GM12878 (cell line): ENCODE data around the gene PPP1CA. TPM values are rescaled to one million over a fixed set of nuclear protein-coding genes. Genes with fewer than 3 reads are reported as not detected.

Experiments used
- ATAC-seq: fragments of 200-7000 bp; cut with Tn5 transposase; 3 replicates; pipeline ENCODE4 v1.9.1; 2020; ENCODE audit warnings: mild to moderate bottlenecking, moderate library complexity
- BruUV-seq: library from RNA; stranded (reverse); fragments of 400-500 nt; replicated peaks from 2 replicates; lab custom pipeline; 2021; lab: Mats Ljungman, UMichigan
- CTCF ChIA-PET: fragments of 300-600 bp; sonication (Branson Sonifier 250); formaldehyde crosslinking; extraction: SDS; loops from one replicate; lab custom pipeline; 2021; ENCODE audit warnings: inconsistent platforms; lab: Yijun Ruan, JAX
- POLR2A ChIA-PET: fragments of 350-600 bp; formaldehyde crosslinking; extraction: SDS; loops from one replicate; lab custom pipeline; 2021; ENCODE audit warnings: inconsistent platforms; lab: Charles Lee
- RAD21 ChIA-PET: fragments of 300-600 bp; sonication (Branson Sonifier 250); formaldehyde crosslinking; loops from one replicate; lab custom pipeline; 2023; ENCODE audit warnings: antibody characterized with exemption; ENCODE audit not compliant: unreplicated experiment; lab: Charles Lee
- SMC1A ChIA-PET: fragments of 300-600 bp; sonication (Branson Sonifier 250); formaldehyde crosslinking; loops from one replicate; lab custom pipeline; 2023; ENCODE audit not compliant: unreplicated experiment, uncharacterized antibody; lab: Charles Lee
- DNase-seq: peaks from one replicate; pipeline ENCODE4 v3.0.0-alpha.2; 2011; ENCODE audit warnings: low read depth, low spot score
- FAIRE-seq: peaks from 3 replicates; lab custom pipeline; 2011; peaks lifted over from hg19 to GRCh38; lab: Jason Lieb, UNC
- H2AFZ ChIP-seq: 2 replicates; pipeline ENCODE4 v1.6.0; 2011; ENCODE audit warnings: low read depth, low read length, control low read depth; ENCODE audit not compliant: control insufficient read depth
- H3K27ac ChIP-seq: 2 replicates; pipeline ENCODE4 v1.5.1; 2011; ENCODE audit warnings: control low read depth; ENCODE audit not compliant: control insufficient read depth, insufficient read depth
- H3K27me3 ChIP-seq, 2 experiments: replicated peaks in 1 of 2; 2 replicates each; pipeline versions ENCODE4 v1.6.0 to v1.6.1; 2011; ENCODE audit warnings: low read length in 1 of 2; ENCODE audit not compliant: control insufficient read depth in 2 of 2, insufficient read depth in 2 of 2
- H3K36me3 ChIP-seq, 2 experiments: 2 replicates each; pipeline ENCODE4 v1.5.1; 2011; ENCODE audit warnings: low read length in 1 of 2; ENCODE audit not compliant: control insufficient read depth in 2 of 2, insufficient read depth in 2 of 2
- H3K4me1 ChIP-seq: 2 replicates; pipeline ENCODE4 v1.6.1; 2011; ENCODE audit warnings: mild to moderate bottlenecking, low read length, moderate library complexity, mixed read lengths; ENCODE audit not compliant: control insufficient read depth, insufficient read depth
- H3K4me2 ChIP-seq: 2 replicates; pipeline ENCODE4 v1.6.0; 2011; ENCODE audit warnings: control low read depth; ENCODE audit not compliant: control insufficient read depth, insufficient read depth
- H3K4me3 ChIP-seq: fragments of 200-600 bp; sonication (generic); 2 replicates; pipeline ENCODE4 v1.5.1; 2016
- H3K79me2 ChIP-seq: 2 replicates; pipeline ENCODE4 v1.6.0; 2011; ENCODE audit warnings: low read length; ENCODE audit not compliant: control insufficient read depth, insufficient read depth
- H3K9ac ChIP-seq: 2 replicates; pipeline ENCODE4 v1.8.0; 2011; ENCODE audit warnings: low read length, control low read depth, mixed read lengths; ENCODE audit not compliant: control insufficient read depth, insufficient read depth
- H3K9me3 ChIP-seq: replicated peaks from 3 replicates; pipeline ENCODE4 v1.5.1; 2011; ENCODE audit warnings: mild to moderate bottlenecking, low read length; ENCODE audit not compliant: control insufficient read depth, insufficient read depth
- H4K20me1 ChIP-seq: 2 replicates; pipeline ENCODE4 v1.6.0; 2011; ENCODE audit not compliant: control insufficient read depth, insufficient read depth
- CHD1 ChIP-seq: IDR thresholded peaks from 2 replicates; pipeline ENCODE4 v1.6.1; 2012; ENCODE audit warnings: low read depth, low read length, improper control_type of control experiment
- FOXK2 ChIP-seq: fragments of 450-650 bp; IDR thresholded peaks from 2 replicates; pipeline ENCODE4 v1.6.1; 2017; ENCODE audit warnings: mild to moderate bottlenecking, moderate library complexity
- JUNB ChIP-seq: IDR thresholded peaks from 2 replicates; pipeline ENCODE4 v1.6.1; 2016; ENCODE audit warnings: antibody characterized with exemption, mild to moderate bottlenecking
- JUND ChIP-seq: IDR thresholded peaks from 2 replicates; pipeline ENCODE4 v1.6.1; 2012; ENCODE audit warnings: low read depth, mild to moderate bottlenecking, low read length, improper control_type of control experiment, moderate library complexity
- LARP7 ChIP-seq: fragments of 450-650 bp; IDR thresholded peaks from 2 replicates; pipeline ENCODE4 v1.6.1; 2017; ENCODE audit warnings: mild to moderate bottlenecking
- POLR2AphosphoS5 ChIP-seq: IDR thresholded peaks from 2 replicates; pipeline ENCODE4 v1.6.1; 2011; ENCODE audit warnings: mild to moderate bottlenecking, low read length, inconsistent platforms
- RUNX3 ChIP-seq: IDR thresholded peaks from 2 replicates; pipeline ENCODE4 v1.6.1; 2012; ENCODE audit warnings: low read length, inconsistent platforms
- SIN3A ChIP-seq: IDR thresholded peaks from 2 replicates; pipeline ENCODE4 v1.6.1; 2012; ENCODE audit warnings: low read depth, low read length, improper control_type of control experiment
- SRF ChIP-seq, 2 experiments: IDR thresholded peaks; 2 replicates each; pipeline ENCODE4 v1.6.1; 2011; ENCODE audit warnings: low read depth in 2 of 2, low read length in 2 of 2, mild to moderate bottlenecking in 1 of 2, moderate library complexity in 1 of 2
- TAF1 ChIP-seq: IDR thresholded peaks from 2 replicates; pipeline ENCODE4 v1.6.1; 2011; ENCODE audit warnings: mild to moderate bottlenecking, low read depth, low read length, borderline replicate concordance
- ZNF274 ChIP-seq: IDR thresholded peaks from one replicate; pipeline ENCODE4 v1.8.0; 2011; ENCODE audit not compliant: insufficient read length, insufficient read depth
- WGBS: methylation state at CpG from one replicate; pipeline ENCODE4 v1.1.6; 2016; ENCODE audit warnings: low lambda C conversion rate; ENCODE audit not compliant: insufficient replicate concordance, insufficient coverage; ENCODE audit errors: missing lambda C conversion rate; 5-methylcytosine and 5-hydroxymethylcytosine counted together
- in situ Hi-C: fragments of 300-500 bp; cut with MboI; formaldehyde crosslinking; loops from 9 replicates; pipeline ENCODE4 v1.14.3; 2018; ENCODE audit warnings: mixed read lengths
- intact Hi-C: fragments of 100-400 bp; cut with micrococcal nuclease; formaldehyde crosslinking; loops from one replicate; pipeline ENCODE4 v1.14.2; 2022; ENCODE audit not compliant: unreplicated experiment
- polyA plus RNA-seq, 11 experiments: library from polyadenylated mRNA; depleted of rRNA in 4 of 11; unstranded in 6 of 11; stranded (reverse) in 5 of 11; fragments of >200 nt; fragmentation: Nextera tagmentation in 4 of 11; fragmentation: Illumina TruSeq in 1 of 11; extraction: Ambion mirVana in 4 of 11; extraction: Trizol in 1 of 11; gene quantifications; 1 replicate in 1 of 11; 2 replicates in 10 of 11; pipeline versions ENCODE4 v1.2.1 to v1.2.3, GENCODE V29; 2011 to 2016; ENCODE audit warnings: inconsistent platforms in 2 of 11, missing spikeins in 2 of 11, low read depth in 1 of 11
- total RNA-seq, 4 experiments: library from RNA; depleted of rRNA in 3 of 4; stranded (reverse); fragments of >200 nt in 3 of 4; fragmentation: Illumina TruSeq in 1 of 4; extraction: Trizol in 1 of 4; gene quantifications; 2 replicates each; pipeline versions ENCODE4 v1.2.1 to v1.2.3, GENCODE V29; 2013 to 2021
- TF ChIP-seq, protein P1 (sequence below): IDR thresholded peaks from 2 replicates; pipeline ENCODE4 v1.6.1; 2012; ENCODE audit warnings: low read depth, low read length, improper control_type of control experiment
- TF ChIP-seq, protein P2 (sequence below): fragments of 450-650 bp; IDR thresholded peaks from 2 replicates; pipeline ENCODE4 v1.6.1; 2017; ENCODE audit warnings: low read depth, mild to moderate bottlenecking, moderate library complexity
- TF ChIP-seq, protein P3 (sequence below): IDR thresholded peaks from 2 replicates; pipeline ENCODE4 v1.6.1; 2012; ENCODE audit warnings: mild to moderate bottlenecking, low read depth, low read length
- TF ChIP-seq, protein P4 (sequence below): fragments of 450-650 bp; IDR thresholded peaks from 2 replicates; pipeline ENCODE4 v1.6.1; 2018; ENCODE audit warnings: borderline replicate concordance, mild to moderate bottlenecking; ENCODE audit not compliant: partially characterized antibody

The PPP1CA gene
- total and polyA plus RNA-seq, 10 of the 15 experiments (the other 5 are each of a cell fraction or from before 2014, with no cell fraction given): 26.4 to 458 (median 240) TPM

DNA sequence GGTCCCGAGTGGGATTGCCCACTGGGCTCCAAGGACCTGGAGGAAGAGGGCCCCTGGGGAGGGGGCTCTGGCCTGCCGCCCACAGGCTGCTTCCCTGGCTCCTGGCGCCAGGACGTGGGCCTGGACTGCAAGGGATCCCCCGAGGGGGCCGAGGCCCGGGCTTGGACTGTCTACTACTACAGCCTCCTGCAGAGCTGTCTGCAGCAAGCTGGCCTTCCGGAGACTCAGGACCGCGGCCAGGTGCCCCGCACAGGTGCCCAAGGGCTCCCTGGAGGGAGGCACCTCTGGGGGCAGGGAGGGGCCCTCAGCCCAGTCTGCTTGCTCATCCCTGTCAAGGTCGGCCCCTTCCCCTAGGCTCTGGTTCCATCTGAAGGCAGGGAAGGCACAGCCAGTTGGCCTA, 15.8 kb upstream of the PPP1CA start:
- no peak overlapping the region for H3K4me3 ChIP-seq
- in situ Hi-C loops (no loop called here), intact Hi-C loops (no loop called here)
- POLR2A ChIA-PET: interaction anchor here (0.7 to 1.3 kb wide), 3 partner anchors 8 to 11 kb away, joined by 3 to 6 read pairs (median 4); partner anchors contain the start of gene RPS6KB2
- no peak overlapping the region for H3K9ac ChIP-seq
- no peak for FAIRE-seq
- no peaks in the 10 kb centered on the region for H3K79me2 ChIP-seq
- ATAC-seq: no peak
- no peak for DNase-seq
- WGBS: 41% methylated on average over 12 of the region's 12 CpGs
- SMC1A ChIA-PET: interaction anchor here (1.1 kb wide), 1 partner anchor 13 kb away, joined by 3 read pairs; no protein-coding TSS in a partner anchor
- H4K20me1 ChIP-seq: no peaks in the 10 kb centered on the region
- H3K27me3 ChIP-seq: peaks cover 0 to 5% of the 10 kb centered on the region in 2 experiments; a peak in 3 of 4 replicates
- H3K9me3 ChIP-seq: no peaks in the 10 kb centered on the region
- H3K4me1 ChIP-seq: peaks cover 2% of the 10 kb centered on the region
- BruUV-seq: no TSS peak
- no peak overlapping the region for H3K27ac ChIP-seq
- H2AFZ ChIP-seq: no peak overlapping the region
- no peaks in the 10 kb centered on the region for H3K36me3 ChIP-seq
- CTCF ChIA-PET: interaction anchor here (1.0 kb wide), 1 partner anchor 9 kb away, joined by 4 read pairs; no protein-coding TSS in a partner anchor
- RAD21 ChIA-PET: interaction anchor here (1.0 to 1.4 kb wide), 2 partner anchors 14 to 16 kb away, joined by 3 read pairs; partner anchors contain the start of genes PPP1CA and TBC1D10C
- H3K4me2 ChIP-seq: no peak overlapping the region
- no peak for TF ChIP-seq JUNB
- no peak for TF ChIP-seq ZNF274
- TF ChIP-seq JUND: no peak
- TF ChIP-seq, protein P1, sequence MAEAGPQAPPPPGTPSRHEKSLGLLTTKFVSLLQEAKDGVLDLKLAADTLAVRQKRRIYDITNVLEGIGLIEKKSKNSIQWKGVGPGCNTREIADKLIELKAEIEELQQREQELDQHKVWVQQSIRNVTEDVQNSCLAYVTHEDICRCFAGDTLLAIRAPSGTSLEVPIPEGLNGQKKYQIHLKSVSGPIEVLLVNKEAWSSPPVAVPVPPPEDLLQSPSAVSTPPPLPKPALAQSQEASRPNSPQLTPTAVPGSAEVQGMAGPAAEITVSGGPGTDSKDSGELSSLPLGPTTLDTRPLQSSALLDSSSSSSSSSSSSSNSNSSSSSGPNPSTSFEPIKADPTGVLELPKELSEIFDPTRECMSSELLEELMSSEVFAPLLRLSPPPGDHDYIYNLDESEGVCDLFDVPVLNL: no peak
- TF ChIP-seq, protein P2, sequence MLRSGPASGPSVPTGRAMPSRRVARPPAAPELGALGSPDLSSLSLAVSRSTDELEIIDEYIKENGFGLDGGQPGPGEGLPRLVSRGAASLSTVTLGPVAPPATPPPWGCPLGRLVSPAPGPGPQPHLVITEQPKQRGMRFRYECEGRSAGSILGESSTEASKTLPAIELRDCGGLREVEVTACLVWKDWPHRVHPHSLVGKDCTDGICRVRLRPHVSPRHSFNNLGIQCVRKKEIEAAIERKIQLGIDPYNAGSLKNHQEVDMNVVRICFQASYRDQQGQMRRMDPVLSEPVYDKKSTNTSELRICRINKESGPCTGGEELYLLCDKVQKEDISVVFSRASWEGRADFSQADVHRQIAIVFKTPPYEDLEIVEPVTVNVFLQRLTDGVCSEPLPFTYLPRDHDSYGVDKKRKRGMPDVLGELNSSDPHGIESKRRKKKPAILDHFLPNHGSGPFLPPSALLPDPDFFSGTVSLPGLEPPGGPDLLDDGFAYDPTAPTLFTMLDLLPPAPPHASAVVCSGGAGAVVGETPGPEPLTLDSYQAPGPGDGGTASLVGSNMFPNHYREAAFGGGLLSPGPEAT: no peak
- TF ChIP-seq TAF1: no peak
- no peak for TF ChIP-seq POLR2AphosphoS5
- TF ChIP-seq FOXK2: no peak
- TF ChIP-seq LARP7: no peak
- no peak for TF ChIP-seq CHD1
- TF ChIP-seq, protein P3, sequence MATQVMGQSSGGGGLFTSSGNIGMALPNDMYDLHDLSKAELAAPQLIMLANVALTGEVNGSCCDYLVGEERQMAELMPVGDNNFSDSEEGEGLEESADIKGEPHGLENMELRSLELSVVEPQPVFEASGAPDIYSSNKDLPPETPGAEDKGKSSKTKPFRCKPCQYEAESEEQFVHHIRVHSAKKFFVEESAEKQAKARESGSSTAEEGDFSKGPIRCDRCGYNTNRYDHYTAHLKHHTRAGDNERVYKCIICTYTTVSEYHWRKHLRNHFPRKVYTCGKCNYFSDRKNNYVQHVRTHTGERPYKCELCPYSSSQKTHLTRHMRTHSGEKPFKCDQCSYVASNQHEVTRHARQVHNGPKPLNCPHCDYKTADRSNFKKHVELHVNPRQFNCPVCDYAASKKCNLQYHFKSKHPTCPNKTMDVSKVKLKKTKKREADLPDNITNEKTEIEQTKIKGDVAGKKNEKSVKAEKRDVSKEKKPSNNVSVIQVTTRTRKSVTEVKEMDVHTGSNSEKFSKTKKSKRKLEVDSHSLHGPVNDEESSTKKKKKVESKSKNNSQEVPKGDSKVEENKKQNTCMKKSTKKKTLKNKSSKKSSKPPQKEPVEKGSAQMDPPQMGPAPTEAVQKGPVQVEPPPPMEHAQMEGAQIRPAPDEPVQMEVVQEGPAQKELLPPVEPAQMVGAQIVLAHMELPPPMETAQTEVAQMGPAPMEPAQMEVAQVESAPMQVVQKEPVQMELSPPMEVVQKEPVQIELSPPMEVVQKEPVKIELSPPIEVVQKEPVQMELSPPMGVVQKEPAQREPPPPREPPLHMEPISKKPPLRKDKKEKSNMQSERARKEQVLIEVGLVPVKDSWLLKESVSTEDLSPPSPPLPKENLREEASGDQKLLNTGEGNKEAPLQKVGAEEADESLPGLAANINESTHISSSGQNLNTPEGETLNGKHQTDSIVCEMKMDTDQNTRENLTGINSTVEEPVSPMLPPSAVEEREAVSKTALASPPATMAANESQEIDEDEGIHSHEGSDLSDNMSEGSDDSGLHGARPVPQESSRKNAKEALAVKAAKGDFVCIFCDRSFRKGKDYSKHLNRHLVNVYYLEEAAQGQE: no peak
- no peak for TF ChIP-seq RUNX3
- no peak for TF ChIP-seq SIN3A
- TF ChIP-seq, protein P4, sequence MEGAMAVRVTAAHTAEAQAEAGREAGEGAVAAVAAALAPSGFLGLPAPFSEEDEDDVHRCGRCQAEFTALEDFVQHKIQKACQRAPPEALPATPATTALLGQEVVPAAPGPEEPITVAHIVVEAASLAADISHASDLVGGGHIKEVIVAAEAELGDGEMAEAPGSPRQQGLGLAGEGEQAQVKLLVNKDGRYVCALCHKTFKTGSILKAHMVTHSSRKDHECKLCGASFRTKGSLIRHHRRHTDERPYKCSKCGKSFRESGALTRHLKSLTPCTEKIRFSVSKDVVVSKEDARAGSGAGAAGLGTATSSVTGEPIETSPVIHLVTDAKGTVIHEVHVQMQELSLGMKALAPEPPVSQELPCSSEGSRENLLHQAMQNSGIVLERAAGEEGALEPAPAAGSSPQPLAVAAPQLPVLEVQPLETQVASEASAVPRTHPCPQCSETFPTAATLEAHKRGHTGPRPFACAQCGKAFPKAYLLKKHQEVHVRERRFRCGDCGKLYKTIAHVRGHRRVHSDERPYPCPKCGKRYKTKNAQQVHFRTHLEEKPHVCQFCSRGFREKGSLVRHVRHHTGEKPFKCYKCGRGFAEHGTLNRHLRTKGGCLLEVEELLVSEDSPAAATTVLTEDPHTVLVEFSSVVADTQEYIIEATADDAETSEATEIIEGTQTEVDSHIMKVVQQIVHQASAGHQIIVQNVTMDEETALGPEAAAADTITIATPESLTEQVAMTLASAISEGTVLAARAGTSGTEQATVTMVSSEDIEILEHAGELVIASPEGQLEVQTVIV: no peak
- no peak for TF ChIP-seq SRF (IDR thresholded peaks at IDR 0.05; ENCODE audit: low read depth in 2 of 2, low read length in 2 of 2)
